HepG2 (cell line): ENCODE results near the gene TIMM10. TPM values are rescaled to one million over a fixed set of nuclear protein-coding genes. Genes with fewer than 3 reads are reported as not detected.

Experiments
- EP300 ChIP-seq, 3 experiments: sonication (generic) in 1 of 3; formaldehyde crosslinking in 1 of 3; IDR thresholded peaks; 2 replicates each; pipeline versions ENCODE4 v1.5.1 to v1.6.1; 2011 to 2020; ENCODE audit warnings: low read depth in 2 of 3, low read length in 2 of 3, borderline replicate concordance in 1 of 3, improper control_type of control experiment in 1 of 3, mild to moderate bottlenecking in 1 of 3, missing genetic modification reagents in 1 of 3, moderate library complexity in 1 of 3
- SATB2 ChIP-seq: sonication (generic); formaldehyde crosslinking; IDR thresholded peaks from 2 replicates; pipeline ENCODE4 v1.5.0; 2020; ENCODE audit warnings: missing genetic modification reagents
- ZNF468 ChIP-seq: sonication (generic); formaldehyde crosslinking; IDR thresholded peaks from 2 replicates; pipeline ENCODE4 v1.8.0; 2022; ENCODE audit warnings: mild to moderate bottlenecking, moderate library complexity, missing genetic modification reagents
- ZNF660 ChIP-seq: sonication (generic); formaldehyde crosslinking; IDR thresholded peaks from 2 replicates; pipeline ENCODE4 v1.5.1; 2020; ENCODE audit warnings: mild to moderate bottlenecking, low read depth, missing genetic modification reagents, borderline replicate concordance
- polyA plus RNA-seq, 8 experiments: library from polyadenylated mRNA; depleted of rRNA in 3 of 8; stranded (reverse) in 7 of 8; unstranded in 1 of 8; fragments of >200 nt; fragmentation: Illumina TruSeq in 4 of 8; extraction: Trizol in 4 of 8; gene quantifications; 2 replicates each; pipeline versions ENCODE4 v1.2.1 to v1.2.3, GENCODE V29; 2011 to 2016; ENCODE audit warnings: low read depth in 4 of 8, missing spikeins in 1 of 8, mixed read lengths in 1 of 8; ENCODE audit not compliant: insufficient read depth in 1 of 8
- total RNA-seq, 5 experiments: library from RNA; depleted of rRNA; stranded (reverse); fragments of >200 nt; fragmentation: Illumina TruSeq; extraction: Trizol; gene quantifications; 2 replicates each; pipeline ENCODE4 v1.2.3, GENCODE V29; 2016; ENCODE audit warnings: low read depth in 1 of 5
- TF ChIP-seq, protein P1 (sequence below): sonication (generic); formaldehyde crosslinking; IDR thresholded peaks from 2 replicates; pipeline ENCODE4 v1.4.0; 2020; ENCODE audit warnings: missing genetic modification reagents
- TF ChIP-seq, protein P2 (sequence below): sonication (generic); formaldehyde crosslinking; IDR thresholded peaks from 2 replicates; pipeline ENCODE4 v1.4.0; 2020; ENCODE audit warnings: missing genetic modification reagents
- TF ChIP-seq, protein P3 (sequence below): sonication (generic); formaldehyde crosslinking; IDR thresholded peaks from 2 replicates; pipeline ENCODE4 v1.5.0; 2020; ENCODE audit warnings: missing genetic modification reagents
- TF ChIP-seq, protein P4 (sequence below), 2 experiments: sonication (generic) in 1 of 2; formaldehyde crosslinking in 1 of 2; IDR thresholded peaks; 2 replicates each; pipeline versions ENCODE4 v1.6.1 to v1.9.0; 2014 to 2022; ENCODE audit warnings: antibody characterized with exemption in 1 of 2, borderline replicate concordance in 1 of 2, inconsistent platforms in 1 of 2, low read depth in 1 of 2, missing genetic modification reagents in 1 of 2
- TF ChIP-seq, protein P5 (sequence below): sonication (generic); formaldehyde crosslinking; IDR thresholded peaks from 2 replicates; pipeline ENCODE4 v1.5.0; 2020; ENCODE audit warnings: mild to moderate bottlenecking, missing genetic modification reagents
- TF ChIP-seq, protein P6 (sequence below): sonication (generic); formaldehyde crosslinking; IDR thresholded peaks from 2 replicates; pipeline ENCODE4 v1.4.0; 2020; ENCODE audit warnings: missing genetic modification reagents

The TIMM10 gene
- total and polyA plus RNA-seq, 2 of the 13 experiments (the other 11 are each of a cell fraction or from before 2014, with no cell fraction given): 67.8 to 82.2 TPM

DNA sequence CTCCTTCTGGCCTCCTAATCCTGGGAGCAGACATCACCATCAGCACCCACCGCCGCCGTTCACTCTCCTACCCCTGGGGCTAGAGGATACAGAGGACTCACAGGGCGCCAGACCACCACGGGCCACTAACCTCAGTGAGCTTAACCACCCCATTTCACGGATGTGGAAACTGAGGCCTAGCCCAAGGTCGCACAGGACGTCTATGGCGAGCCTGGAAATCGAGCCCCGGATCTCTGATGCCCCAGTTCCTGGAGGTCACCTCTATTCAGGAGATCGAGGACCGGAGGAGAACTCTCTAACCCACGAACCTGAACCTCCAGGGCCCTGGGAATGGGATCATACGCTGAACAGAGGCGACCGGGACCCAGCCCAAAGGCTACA is 349 bp downstream of the TIMM10 start (continued):
- TF ChIP-seq, protein P1, sequence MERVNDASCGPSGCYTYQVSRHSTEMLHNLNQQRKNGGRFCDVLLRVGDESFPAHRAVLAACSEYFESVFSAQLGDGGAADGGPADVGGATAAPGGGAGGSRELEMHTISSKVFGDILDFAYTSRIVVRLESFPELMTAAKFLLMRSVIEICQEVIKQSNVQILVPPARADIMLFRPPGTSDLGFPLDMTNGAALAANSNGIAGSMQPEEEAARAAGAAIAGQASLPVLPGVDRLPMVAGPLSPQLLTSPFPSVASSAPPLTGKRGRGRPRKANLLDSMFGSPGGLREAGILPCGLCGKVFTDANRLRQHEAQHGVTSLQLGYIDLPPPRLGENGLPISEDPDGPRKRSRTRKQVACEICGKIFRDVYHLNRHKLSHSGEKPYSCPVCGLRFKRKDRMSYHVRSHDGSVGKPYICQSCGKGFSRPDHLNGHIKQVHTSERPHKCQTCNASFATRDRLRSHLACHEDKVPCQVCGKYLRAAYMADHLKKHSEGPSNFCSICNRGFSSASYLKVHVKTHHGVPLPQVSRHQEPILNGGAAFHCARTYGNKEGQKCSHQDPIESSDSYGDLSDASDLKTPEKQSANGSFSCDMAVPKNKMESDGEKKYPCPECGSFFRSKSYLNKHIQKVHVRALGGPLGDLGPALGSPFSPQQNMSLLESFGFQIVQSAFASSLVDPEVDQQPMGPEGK (CRISPR knock-in tag): no peak
- TF ChIP-seq, protein P2, sequence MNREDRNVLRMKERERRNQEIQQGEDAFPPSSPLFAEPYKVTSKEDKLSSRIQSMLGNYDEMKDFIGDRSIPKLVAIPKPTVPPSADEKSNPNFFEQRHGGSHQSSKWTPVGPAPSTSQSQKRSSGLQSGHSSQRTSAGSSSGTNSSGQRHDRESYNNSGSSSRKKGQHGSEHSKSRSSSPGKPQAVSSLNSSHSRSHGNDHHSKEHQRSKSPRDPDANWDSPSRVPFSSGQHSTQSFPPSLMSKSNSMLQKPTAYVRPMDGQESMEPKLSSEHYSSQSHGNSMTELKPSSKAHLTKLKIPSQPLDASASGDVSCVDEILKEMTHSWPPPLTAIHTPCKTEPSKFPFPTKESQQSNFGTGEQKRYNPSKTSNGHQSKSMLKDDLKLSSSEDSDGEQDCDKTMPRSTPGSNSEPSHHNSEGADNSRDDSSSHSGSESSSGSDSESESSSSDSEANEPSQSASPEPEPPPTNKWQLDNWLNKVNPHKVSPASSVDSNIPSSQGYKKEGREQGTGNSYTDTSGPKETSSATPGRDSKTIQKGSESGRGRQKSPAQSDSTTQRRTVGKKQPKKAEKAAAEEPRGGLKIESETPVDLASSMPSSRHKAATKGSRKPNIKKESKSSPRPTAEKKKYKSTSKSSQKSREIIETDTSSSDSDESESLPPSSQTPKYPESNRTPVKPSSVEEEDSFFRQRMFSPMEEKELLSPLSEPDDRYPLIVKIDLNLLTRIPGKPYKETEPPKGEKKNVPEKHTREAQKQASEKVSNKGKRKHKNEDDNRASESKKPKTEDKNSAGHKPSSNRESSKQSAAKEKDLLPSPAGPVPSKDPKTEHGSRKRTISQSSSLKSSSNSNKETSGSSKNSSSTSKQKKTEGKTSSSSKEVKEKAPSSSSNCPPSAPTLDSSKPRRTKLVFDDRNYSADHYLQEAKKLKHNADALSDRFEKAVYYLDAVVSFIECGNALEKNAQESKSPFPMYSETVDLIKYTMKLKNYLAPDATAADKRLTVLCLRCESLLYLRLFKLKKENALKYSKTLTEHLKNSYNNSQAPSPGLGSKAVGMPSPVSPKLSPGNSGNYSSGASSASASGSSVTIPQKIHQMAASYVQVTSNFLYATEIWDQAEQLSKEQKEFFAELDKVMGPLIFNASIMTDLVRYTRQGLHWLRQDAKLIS (CRISPR knock-in tag): no peak
- TF ChIP-seq, protein P3, sequence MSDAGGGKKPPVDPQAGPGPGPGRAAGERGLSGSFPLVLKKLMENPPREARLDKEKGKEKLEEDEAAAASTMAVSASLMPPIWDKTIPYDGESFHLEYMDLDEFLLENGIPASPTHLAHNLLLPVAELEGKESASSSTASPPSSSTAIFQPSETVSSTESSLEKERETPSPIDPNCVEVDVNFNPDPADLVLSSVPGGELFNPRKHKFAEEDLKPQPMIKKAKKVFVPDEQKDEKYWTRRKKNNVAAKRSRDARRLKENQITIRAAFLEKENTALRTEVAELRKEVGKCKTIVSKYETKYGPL: no peak
- TF ChIP-seq, protein P4, sequence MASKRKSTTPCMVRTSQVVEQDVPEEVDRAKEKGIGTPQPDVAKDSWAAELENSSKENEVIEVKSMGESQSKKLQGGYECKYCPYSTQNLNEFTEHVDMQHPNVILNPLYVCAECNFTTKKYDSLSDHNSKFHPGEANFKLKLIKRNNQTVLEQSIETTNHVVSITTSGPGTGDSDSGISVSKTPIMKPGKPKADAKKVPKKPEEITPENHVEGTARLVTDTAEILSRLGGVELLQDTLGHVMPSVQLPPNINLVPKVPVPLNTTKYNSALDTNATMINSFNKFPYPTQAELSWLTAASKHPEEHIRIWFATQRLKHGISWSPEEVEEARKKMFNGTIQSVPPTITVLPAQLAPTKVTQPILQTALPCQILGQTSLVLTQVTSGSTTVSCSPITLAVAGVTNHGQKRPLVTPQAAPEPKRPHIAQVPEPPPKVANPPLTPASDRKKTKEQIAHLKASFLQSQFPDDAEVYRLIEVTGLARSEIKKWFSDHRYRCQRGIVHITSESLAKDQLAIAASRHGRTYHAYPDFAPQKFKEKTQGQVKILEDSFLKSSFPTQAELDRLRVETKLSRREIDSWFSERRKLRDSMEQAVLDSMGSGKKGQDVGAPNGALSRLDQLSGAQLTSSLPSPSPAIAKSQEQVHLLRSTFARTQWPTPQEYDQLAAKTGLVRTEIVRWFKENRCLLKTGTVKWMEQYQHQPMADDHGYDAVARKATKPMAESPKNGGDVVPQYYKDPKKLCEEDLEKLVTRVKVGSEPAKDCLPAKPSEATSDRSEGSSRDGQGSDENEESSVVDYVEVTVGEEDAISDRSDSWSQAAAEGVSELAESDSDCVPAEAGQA (IDR thresholded peaks at IDR 0.05; ENCODE audit: low read depth): 0 out of 2 replicates have a peak, but pooled peaks have one; percentile 10
- TF ChIP-seq, protein P4 (CRISPR knock-in tag; IDR thresholded peaks at IDR 0.05; ENCODE audit: borderline replicate concordance): no peak
- TF ChIP-seq SATB2 (CRISPR knock-in tag) (peak; percentile 63; the same call in 1 of the 2 replicates), EP300 (IDR thresholded peaks at IDR 0.05; ENCODE audit: low read depth in 2 of 2, low read length in 2 of 2) (no peak), EP300 (CRISPR knock-in tag; IDR thresholded peaks at IDR 0.05; ENCODE audit: borderline replicate concordance) (no peak), ZNF468 (CRISPR knock-in tag) (no peak), ZNF660 (CRISPR knock-in tag) (no peak)
- TF ChIP-seq, protein P5, sequence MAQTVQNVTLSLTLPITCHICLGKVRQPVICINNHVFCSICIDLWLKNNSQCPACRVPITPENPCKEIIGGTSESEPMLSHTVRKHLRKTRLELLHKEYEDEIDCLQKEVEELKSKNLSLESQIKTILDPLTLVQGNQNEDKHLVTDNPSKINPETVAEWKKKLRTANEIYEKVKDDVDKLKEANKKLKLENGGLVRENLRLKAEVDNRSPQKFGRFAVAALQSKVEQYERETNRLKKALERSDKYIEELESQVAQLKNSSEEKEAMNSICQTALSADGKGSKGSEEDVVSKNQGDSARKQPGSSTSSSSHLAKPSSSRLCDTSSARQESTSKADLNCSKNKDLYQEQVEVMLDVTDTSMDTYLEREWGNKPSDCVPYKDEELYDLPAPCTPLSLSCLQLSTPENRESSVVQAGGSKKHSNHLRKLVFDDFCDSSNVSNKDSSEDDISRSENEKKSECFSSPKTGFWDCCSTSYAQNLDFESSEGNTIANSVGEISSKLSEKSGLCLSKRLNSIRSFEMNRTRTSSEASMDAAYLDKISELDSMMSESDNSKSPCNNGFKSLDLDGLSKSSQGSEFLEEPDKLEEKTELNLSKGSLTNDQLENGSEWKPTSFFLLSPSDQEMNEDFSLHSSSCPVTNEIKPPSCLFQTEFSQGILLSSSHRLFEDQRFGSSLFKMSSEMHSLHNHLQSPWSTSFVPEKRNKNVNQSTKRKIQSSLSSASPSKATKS (CRISPR knock-in tag): no peak
- TF ChIP-seq, protein P6, sequence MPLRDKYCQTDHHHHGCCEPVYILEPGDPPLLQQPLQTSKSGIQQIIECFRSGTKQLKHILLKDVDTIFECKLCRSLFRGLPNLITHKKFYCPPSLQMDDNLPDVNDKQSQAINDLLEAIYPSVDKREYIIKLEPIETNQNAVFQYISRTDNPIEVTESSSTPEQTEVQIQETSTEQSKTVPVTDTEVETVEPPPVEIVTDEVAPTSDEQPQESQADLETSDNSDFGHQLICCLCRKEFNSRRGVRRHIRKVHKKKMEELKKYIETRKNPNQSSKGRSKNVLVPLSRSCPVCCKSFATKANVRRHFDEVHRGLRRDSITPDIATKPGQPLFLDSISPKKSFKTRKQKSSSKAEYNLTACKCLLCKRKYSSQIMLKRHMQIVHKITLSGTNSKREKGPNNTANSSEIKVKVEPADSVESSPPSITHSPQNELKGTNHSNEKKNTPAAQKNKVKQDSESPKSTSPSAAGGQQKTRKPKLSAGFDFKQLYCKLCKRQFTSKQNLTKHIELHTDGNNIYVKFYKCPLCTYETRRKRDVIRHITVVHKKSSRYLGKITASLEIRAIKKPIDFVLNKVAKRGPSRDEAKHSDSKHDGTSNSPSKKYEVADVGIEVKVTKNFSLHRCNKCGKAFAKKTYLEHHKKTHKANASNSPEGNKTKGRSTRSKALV: no peak
